Activated naive CD4-positive, alpha-beta T cell treated with anti-CD3 and anti-CD28 coated beads, Interleukin-2, amount 50 U/mL, for 16 hours (primary cell): ENCODE results near the gene ZNF618.

Experiments
- DNase-seq: peaks from one replicate; pipeline ENCODE4 v3.0.0-alpha.2; 2020

Gene ZNF618

GRCh38 chr9:114003351-114003750, 127.2 kb downstream of the ZNF618 start:
- no peak for DNase-seq

- DNase-seq: no peak
Observed at GRCh38 chr9:114003758-114004157, 127.6 kb downstream of the ZNF618 start.

- DNase-seq: no peak
Observed at GRCh38 chr9:114004221-114004716, 128.2 kb downstream of the ZNF618 start.

GRCh38 chr9:114005371-114006154, 129.5 kb downstream of the ZNF618 start:
- no peak for DNase-seq

GRCh38 chr9:114006155-114006550, 130.0 kb downstream of the ZNF618 start:
- DNase-seq: no peak

- no peak for DNase-seq
Observed at GRCh38 chr9:114006931-114007691, 131.0 kb downstream of the ZNF618 start.

GRCh38 chr9:114007991-114008666, 132.0 kb downstream of the ZNF618 start:
- no peak for DNase-seq

GRCh38 chr9:114008667-114009410, 132.7 kb downstream of the ZNF618 start:
- no peak for DNase-seq

GRCh38 chr9:114011313-114011712, 135.2 kb downstream of the ZNF618 start:
- DNase-seq: no peak

GRCh38 chr9:114012126-114012525, 136.0 kb downstream of the ZNF618 start:
- DNase-seq: no peak

- DNase-seq: no peak
Observed at GRCh38 chr9:114014044-114014443, 137.9 kb downstream of the ZNF618 start.

- no peak for DNase-seq
Observed at GRCh38 chr9:114015607-114016006, 139.5 kb downstream of the ZNF618 start.

GRCh38 chr9:114016101-114016500, 140.0 kb downstream of the ZNF618 start:
- DNase-seq: no peak

GRCh38 chr9:114016629-114017423, 140.7 kb downstream of the ZNF618 start:
- DNase-seq: no peak

- no peak for DNase-seq
Observed at GRCh38 chr9:114017741-114018715, 141.9 kb downstream of the ZNF618 start.

GRCh38 chr9:114021578-114021977, 145.5 kb downstream of the ZNF618 start:
- no peak for DNase-seq

- no peak for DNase-seq
Observed at GRCh38 chr9:114023961-114024360, 147.9 kb downstream of the ZNF618 start.

- DNase-seq: no peak
Observed at GRCh38 chr9:114025196-114025753, 149.2 kb downstream of the ZNF618 start.

GRCh38 chr9:114025760-114026159, 149.7 kb downstream of the ZNF618 start:
- DNase-seq: no peak

- DNase-seq: no peak
Observed at GRCh38 chr9:114026335-114026734, 150.2 kb downstream of the ZNF618 start.
